Measurements from ENCODE around the gene SOX4. TPM values are rescaled to one million over a fixed set of nuclear protein-coding genes. Genes with fewer than 3 reads are reported as not detected.

The SOX4 gene
- total and polyA plus RNA-seq, 8 donors: 1.2 to 62.0 (median 16.5) TPM

DNA sequence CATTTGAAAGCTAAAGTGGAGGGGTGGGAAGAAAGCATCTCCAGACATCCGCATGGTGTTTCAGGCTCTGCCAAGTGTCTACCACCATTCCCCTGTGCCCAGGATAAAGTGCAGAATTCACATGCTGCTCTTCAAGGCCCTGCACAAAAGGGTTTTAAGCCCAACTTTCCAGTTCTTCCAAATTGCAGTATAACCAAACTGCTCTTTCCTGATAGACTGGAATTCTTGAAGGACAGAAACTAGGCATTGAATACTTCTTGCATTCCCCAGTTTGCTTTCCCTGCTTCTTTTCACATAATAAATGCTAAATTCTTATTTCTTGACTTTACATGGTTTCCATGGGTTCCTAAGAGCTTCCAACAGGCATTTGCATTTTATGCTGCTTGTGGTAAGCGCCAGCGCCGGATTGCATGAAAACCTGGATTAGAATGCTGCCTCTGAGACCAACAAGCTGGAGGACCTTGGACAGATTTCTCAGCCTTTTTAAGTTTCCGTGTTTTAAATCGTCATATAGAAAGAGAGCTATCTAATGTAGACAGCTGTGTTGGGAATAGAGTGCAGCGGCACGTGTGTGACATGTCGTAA is 7.9 kb downstream of the SOX4 start:
- Histone ChIP-seq H3K9me3 (no peaks in the 10 kb centered on the region), H3K4me1 (peaks cover 12 to 24% (median 16%) of the 10 kb centered on the region in 4 donors), H3K27me3 (no peaks in the 10 kb centered on the region), H3K36me3 (no peaks in the 10 kb centered on the region), H3K27ac (no peak overlapping the region), H3K4me3 (no peak overlapping the region)
- TF ChIP-seq, protein P1, sequence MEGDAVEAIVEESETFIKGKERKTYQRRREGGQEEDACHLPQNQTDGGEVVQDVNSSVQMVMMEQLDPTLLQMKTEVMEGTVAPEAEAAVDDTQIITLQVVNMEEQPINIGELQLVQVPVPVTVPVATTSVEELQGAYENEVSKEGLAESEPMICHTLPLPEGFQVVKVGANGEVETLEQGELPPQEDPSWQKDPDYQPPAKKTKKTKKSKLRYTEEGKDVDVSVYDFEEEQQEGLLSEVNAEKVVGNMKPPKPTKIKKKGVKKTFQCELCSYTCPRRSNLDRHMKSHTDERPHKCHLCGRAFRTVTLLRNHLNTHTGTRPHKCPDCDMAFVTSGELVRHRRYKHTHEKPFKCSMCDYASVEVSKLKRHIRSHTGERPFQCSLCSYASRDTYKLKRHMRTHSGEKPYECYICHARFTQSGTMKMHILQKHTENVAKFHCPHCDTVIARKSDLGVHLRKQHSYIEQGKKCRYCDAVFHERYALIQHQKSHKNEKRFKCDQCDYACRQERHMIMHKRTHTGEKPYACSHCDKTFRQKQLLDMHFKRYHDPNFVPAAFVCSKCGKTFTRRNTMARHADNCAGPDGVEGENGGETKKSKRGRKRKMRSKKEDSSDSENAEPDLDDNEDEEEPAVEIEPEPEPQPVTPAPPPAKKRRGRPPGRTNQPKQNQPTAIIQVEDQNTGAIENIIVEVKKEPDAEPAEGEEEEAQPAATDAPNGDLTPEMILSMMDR (IDR thresholded peaks at IDR 0.05): no peak
- no peak for TF ChIP-seq POLR2A (IDR thresholded peaks at IDR 0.05)
- TF ChIP-seq POLR2AphosphoS5 (IDR thresholded peaks at IDR 0.05): no peak
- no peak for TF ChIP-seq EP300 (IDR thresholded peaks at IDR 0.05)
- DNase-seq: no peak
- 94 to 97% (median 96%) methylated on average over 9 of the region's 9 CpGs for WGBS, 5 donors
- intact Hi-C loops (cut with DNase I; ENCODE audit: low total_unique reads): no loop called here

DNA sequence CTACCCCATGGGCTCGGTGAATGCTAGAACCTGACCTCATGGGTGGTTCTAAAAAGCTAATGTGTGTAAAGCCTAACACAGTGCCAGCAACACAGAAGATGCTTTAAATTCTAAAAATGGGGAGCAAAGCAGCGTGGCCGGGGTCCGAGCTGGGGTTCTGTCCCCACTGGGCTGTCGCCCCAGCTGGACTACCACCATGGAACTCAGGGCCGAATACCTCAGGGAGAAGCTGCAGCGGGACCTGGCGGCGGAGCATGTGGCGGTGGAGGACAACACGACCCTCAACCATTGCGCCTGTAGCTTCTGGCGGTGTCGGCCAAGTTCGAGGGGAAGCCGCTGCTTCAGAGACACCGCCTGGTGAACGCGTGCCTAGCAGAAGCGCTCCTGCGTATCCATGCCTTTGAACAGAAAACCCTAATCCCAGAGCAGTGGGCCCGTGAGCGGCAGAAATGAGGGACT is 8.4 kb downstream of the SOX4 start:
- peaks cover 12 to 21% (median 16%) of the 10 kb centered on the region in 4 donors for H3K4me1 ChIP-seq
- no peaks in the 10 kb centered on the region for H3K36me3 ChIP-seq
- intact Hi-C loops (cut with DNase I; ENCODE audit: low total_unique reads): no loop called here
- 95 to 99% (median 96%) methylated on average over 23 of the region's 23 CpGs for WGBS, 5 donors
- H3K9me3 ChIP-seq: no peaks in the 10 kb centered on the region
- no peak overlapping the region for H3K27ac ChIP-seq
- TF ChIP-seq POLR2AphosphoS5 (IDR thresholded peaks at IDR 0.05) (no peak), POLR2A (IDR thresholded peaks at IDR 0.05) (no peak), EP300 (IDR thresholded peaks at IDR 0.05) (no peak)
- TF ChIP-seq, protein P1 (IDR thresholded peaks at IDR 0.05): no peak
- DNase-seq: no peak
- no peaks in the 10 kb centered on the region for H3K27me3 ChIP-seq
- no peak overlapping the region for H3K4me3 ChIP-seq

DNA sequence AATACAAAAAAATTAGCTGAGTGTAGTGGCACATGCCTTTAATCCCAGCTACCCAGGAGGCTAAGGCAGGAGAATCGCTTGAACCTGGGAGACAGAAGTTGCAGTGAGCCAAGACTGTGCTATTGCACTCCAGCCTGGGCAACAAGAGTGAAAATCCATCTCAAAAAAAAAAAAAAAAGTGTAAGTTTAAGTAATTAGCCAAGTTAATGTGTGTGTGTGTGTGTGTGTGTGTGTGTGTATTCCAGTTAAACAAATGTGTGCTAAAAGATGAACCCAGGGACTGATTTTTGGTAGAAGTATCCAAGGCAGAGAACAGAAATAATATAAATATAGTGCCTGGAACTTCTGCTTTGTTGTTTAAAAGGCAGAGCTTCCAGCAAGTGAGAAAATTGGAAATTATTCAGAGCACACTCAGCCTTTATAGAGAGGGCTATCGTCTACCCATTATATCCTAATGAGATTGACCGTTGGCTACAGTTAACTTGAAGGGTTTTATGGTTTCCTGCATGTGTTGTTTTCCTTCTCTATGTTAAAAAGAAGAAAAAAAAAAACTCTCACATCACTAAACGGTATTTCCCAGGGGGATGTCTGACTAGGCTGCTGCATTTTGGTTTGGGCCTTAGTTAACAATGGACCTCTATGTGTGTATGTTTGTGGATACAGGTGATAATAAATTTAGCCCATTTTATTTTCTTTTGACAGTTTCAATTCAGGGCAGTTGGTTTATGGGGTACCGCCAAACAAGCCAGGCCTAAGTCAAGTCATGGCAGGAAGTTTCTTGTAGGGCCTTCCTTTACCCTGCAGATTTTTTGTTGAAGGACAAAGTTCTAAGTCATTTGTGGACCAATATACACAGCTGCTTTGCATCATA is 9.8 kb downstream of the SOX4 start:
- Histone ChIP-seq H3K36me3 (no peaks in the 10 kb centered on the region), H3K4me1 (peaks cover 8 to 12% (median 9%) of the 10 kb centered on the region in 4 donors), H3K27ac (no peak overlapping the region), H3K9me3 (no peaks in the 10 kb centered on the region), H3K27me3 (no peaks in the 10 kb centered on the region), H3K4me3 (no peak overlapping the region)
- no peak for DNase-seq
- intact Hi-C loops (cut with DNase I; ENCODE audit: low total_unique reads): no loop called here
- TF ChIP-seq, protein P1 (IDR thresholded peaks at IDR 0.05): no peak
- no peak for TF ChIP-seq POLR2AphosphoS5 (IDR thresholded peaks at IDR 0.05)
- TF ChIP-seq EP300 (IDR thresholded peaks at IDR 0.05): no peak
- no peak for TF ChIP-seq POLR2A (IDR thresholded peaks at IDR 0.05)
- 57 to 74% (median 64%) methylated on average over 5 of the region's 5 CpGs for WGBS, 5 donors

DNA sequence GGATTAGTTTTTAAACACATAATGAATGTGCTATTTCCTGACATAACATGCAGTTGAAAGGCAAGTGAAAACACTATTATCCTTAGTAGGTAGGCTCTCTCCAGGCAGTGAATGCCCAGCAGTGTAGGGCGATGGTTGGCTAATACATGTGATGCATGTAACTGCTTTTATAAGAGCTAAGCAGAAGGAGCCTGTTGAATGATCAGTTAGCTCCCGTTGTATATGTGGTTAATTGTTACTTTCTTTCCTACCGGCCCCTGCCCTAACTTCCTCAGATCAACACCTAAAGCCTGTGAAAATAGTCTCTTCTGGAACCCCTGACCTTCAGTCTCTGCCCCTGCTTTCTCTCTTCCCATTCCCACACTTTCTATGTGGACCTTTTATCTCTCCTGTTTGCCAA is 10.5 kb downstream of the SOX4 start:
- WGBS, 5 donors: 53 to 65% (median 60%) methylated on average over 3 of the region's 3 CpGs
- no peaks in the 10 kb centered on the region for H3K9me3 ChIP-seq
- no peaks in the 10 kb centered on the region for H3K36me3 ChIP-seq
- H3K4me3 ChIP-seq: no peak overlapping the region
- no peaks in the 10 kb centered on the region for H3K27me3 ChIP-seq
- peaks cover 0 to 4% (median 2%) of the 10 kb centered on the region in 4 donors for H3K4me1 ChIP-seq
- intact Hi-C loops (cut with DNase I; ENCODE audit: low total_unique reads): no loop called here
- DNase-seq: no peak
- TF ChIP-seq POLR2A (IDR thresholded peaks at IDR 0.05) (no peak), EP300 (IDR thresholded peaks at IDR 0.05) (no peak), POLR2AphosphoS5 (IDR thresholded peaks at IDR 0.05) (no peak)
- TF ChIP-seq, protein P1 (IDR thresholded peaks at IDR 0.05): no peak
- H3K27ac ChIP-seq: no peak overlapping the region

Measured in stomach (tissue), 9 donors.